ENCODE measurements around the gene FIS1. TPM values are rescaled to one million over a fixed set of nuclear protein-coding genes. Genes with fewer than 3 reads are reported as not detected.

The FIS1 gene
- total and polyA plus RNA-seq, 11 donors = 204 to 491 (median 282) TPM

DNA sequence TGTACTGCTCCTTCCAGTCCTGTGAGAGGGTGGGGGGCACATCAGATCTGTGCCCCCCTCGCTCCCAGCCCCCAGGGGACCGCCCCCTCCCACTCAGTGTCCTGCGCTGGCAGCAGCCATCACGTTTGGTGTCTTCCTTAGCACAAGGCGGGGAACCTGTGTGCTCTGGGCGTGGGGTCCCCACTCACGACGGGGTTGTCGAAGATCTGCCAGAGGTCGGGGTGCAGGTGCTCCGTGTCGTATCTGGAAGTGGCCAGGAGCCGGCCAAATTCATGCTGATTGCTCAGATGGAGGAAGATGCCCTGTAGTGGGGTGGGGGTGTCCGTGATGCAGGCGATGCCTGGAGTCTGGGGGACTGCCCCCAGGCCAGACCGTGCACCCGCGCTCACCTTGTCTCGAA is 34.7 kb downstream of the FIS1 start:
- TF ChIP-seq, protein P1, sequence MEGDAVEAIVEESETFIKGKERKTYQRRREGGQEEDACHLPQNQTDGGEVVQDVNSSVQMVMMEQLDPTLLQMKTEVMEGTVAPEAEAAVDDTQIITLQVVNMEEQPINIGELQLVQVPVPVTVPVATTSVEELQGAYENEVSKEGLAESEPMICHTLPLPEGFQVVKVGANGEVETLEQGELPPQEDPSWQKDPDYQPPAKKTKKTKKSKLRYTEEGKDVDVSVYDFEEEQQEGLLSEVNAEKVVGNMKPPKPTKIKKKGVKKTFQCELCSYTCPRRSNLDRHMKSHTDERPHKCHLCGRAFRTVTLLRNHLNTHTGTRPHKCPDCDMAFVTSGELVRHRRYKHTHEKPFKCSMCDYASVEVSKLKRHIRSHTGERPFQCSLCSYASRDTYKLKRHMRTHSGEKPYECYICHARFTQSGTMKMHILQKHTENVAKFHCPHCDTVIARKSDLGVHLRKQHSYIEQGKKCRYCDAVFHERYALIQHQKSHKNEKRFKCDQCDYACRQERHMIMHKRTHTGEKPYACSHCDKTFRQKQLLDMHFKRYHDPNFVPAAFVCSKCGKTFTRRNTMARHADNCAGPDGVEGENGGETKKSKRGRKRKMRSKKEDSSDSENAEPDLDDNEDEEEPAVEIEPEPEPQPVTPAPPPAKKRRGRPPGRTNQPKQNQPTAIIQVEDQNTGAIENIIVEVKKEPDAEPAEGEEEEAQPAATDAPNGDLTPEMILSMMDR (IDR thresholded peaks at IDR 0.05) = no peak
- TF ChIP-seq POLR2A (IDR thresholded peaks at IDR 0.05) = no peak

DNA sequence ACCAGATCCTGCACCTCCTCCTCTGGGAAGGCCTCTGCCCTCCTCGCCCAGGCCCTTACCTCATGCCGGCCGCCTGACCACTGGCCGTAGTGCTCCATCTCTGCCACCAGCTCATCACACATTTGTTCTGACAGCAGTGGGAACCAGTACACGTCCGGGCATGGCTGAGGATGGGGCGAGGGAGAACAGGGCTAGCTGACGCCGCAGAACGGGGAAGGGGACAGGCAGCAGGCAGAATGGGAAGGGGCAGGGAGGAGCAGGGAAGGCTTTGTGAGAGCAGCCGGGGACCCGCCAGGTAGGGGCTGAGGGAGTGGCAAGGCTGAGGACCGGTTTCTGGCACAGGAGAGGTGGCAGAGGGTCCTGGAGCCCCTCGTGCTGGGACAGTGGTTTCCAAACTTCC is 36.1 kb downstream of the FIS1 start:
- ATAC-seq (no peak), DNase-seq (no peak)
- intact Hi-C loops (cut with DNase I) = no loop called here
- H3K4me1 ChIP-seq = peaks cover 0 to 5% (median 0%) of the 10 kb centered on the region in 12 donors
- no peaks in the 10 kb centered on the region for H3K9me3 ChIP-seq
- peaks cover 0 to 80% (median 60%) of the 10 kb centered on the region in 9 donors for H3K36me3 ChIP-seq
- no peak overlapping the region for H3K4me3 ChIP-seq
- no peak for TF ChIP-seq POLR2A (IDR thresholded peaks at IDR 0.05)
- TF ChIP-seq, protein P1 (IDR thresholded peaks at IDR 0.05) = no peak
- 92 to 98% (median 94%) methylated on average over 14 of the region's 14 CpGs for WGBS, 4 donors
- H3K27me3 ChIP-seq = no peaks in the 10 kb centered on the region
- no peak overlapping the region for H3K27ac ChIP-seq

More for the DNA sequence above, 34.7 kb downstream of the FIS1 start:
- H3K27me3 ChIP-seq = no peaks in the 10 kb centered on the region
- H3K9me3 ChIP-seq = no peaks in the 10 kb centered on the region
- peaks cover 0 to 6% (median 0%) of the 10 kb centered on the region in 12 donors for H3K4me1 ChIP-seq
- no peak for ATAC-seq
- H3K4me3 ChIP-seq = no peak overlapping the region
- 90 to 95% (median 94%) methylated on average over 18 to 19 of the region's 19 CpGs for WGBS, 4 donors
- intact Hi-C loops (cut with DNase I) = loop anchor here in 2 of 10 donors (5.0 to 10.0 kb wide), 2 partner anchors 42 to 75 kb away; no protein-coding TSS in a partner anchor
- DNase-seq = no peak
- no peak overlapping the region for H3K27ac ChIP-seq
- H3K36me3 ChIP-seq = peaks cover 0 to 93% (median 73%) of the 10 kb centered on the region in 9 donors

- no peak for ATAC-seq
- H3K36me3 ChIP-seq = peaks cover 0 to 66% (median 46%) of the 10 kb centered on the region in 9 donors
- intact Hi-C loops (cut with DNase I) = no loop called here
Measured at GRCh38 chr7:101207459-101207858, 37.4 kb downstream of the FIS1 start.

DNA sequence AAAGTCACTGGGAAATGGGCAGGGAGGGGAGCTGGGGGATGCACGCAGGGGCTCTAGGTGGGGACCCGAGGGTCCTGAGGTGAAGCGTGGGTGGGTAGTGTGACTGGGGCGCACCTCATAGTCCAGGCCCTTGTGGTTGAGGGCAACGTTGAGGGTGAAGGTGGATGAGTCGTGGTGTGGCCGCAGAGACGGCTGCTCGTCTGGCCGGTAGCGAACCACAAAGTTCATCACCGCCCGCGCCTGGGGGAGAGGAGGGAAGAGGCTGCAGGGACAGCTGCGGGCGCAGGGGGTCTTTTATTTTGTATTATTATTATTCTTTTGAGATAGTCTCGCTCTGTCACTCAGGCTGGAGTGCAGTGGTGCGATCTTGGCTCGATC is 38.2 kb downstream of the FIS1 start:
- Histone ChIP-seq H3K27ac (no peak overlapping the region), H3K9me3 (no peaks in the 10 kb centered on the region), H3K4me1 (peaks cover 0 to 12% (median 6%) of the 10 kb centered on the region in 12 donors), H3K27me3 (peaks cover 8 to 21% (median 15%) of the 10 kb centered on the region in 9 donors), H3K4me3 (no peak overlapping the region), H3K36me3 (peaks cover 0 to 58% (median 38%) of the 10 kb centered on the region in 9 donors)
- TF ChIP-seq, protein P1 (IDR thresholded peaks at IDR 0.05) = no peak
- no peak for TF ChIP-seq POLR2A (IDR thresholded peaks at IDR 0.05)
- DNase-seq = no peak
- 90 to 94% (median 92%) methylated on average over 19 of the region's 19 CpGs for WGBS, 4 donors
- ATAC-seq = no peak
- intact Hi-C loops (cut with DNase I) = no loop called here

More at GRCh38 chr7:101207459-101207858, 37.4 kb downstream of the FIS1 start:
- Histone ChIP-seq H3K4me1 (peaks cover 0 to 5% (median 0%) of the 10 kb centered on the region in 12 donors), H3K4me3 (no peak overlapping the region), H3K9me3 (no peaks in the 10 kb centered on the region), H3K27ac (no peak overlapping the region), H3K27me3 (peaks cover 0 to 13% (median 7%) of the 10 kb centered on the region in 9 donors)
- WGBS, 4 donors = 90 to 94% (median 93%) methylated on average over 7 to 17 of the region's 17 CpGs
- no peak for TF ChIP-seq POLR2A (IDR thresholded peaks at IDR 0.05)
- TF ChIP-seq, protein P1 (IDR thresholded peaks at IDR 0.05) = no peak
- no peak for DNase-seq
